NCI-H748 (cell line): ENCODE data around the gene NAP1L1.
"Not testable (repeated sequence)": the region's sequence is repeated elsewhere in the genome, so short reads cannot be mapped to it uniquely, and the experiment has no call there.

Source experiments
- DNase-seq: peaks from one replicate; lab custom pipeline; 2025; ENCODE audit not compliant: unreplicated experiment; lab: John Stamatoyannopoulos, UW

Gene NAP1L1

DNA sequence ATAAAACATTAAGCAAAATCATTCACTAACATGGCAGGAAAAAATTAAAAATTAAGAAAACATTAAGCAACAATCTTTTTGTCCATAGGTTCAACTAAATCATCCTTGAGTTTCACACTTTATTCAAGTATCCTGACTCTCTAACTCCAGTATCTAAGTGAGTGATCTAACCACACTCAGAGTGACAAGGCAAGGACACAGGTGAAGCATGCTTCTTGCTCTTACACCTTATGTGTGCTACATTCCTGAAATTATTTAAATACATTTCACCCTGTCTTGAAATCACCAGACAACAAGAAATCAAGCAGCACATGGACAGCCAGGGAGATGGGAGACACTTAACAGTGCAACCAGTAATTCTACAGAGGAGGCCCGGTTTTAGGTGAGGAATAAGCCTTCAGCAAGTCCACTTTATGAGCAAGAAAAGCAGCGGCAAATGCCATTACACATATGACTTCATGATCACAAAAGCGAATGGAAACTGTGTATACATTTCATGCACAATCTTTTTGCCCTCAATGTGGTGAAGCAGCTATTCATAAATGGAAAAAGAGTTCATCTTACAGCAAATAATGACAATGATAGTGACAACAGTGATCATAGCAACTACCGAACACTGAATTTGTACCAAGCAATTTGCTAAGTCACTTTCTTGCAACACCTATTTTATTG lies 90.3 kb downstream of the NAP1L1 start:
- DNase-seq = no peak

DNA sequence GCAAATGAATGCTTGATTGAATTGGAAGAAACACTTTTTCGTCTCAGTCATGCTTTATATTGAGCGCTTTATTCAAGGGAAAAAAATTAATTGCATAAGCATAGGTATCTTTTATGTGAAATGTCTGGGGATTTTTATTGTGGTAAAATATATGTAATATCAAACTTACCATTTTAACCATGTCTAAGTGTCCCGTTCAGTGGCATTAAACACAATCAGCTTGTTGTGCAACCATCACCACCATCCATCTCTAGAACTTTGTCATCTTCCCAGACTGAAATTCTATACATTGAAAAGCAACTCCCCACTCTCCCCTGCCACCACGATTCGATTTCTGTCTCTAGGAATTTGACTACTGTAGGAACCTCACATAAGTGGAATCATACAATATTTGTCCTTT lies 92.7 kb downstream of the NAP1L1 start:
- no peak for DNase-seq

DNA sequence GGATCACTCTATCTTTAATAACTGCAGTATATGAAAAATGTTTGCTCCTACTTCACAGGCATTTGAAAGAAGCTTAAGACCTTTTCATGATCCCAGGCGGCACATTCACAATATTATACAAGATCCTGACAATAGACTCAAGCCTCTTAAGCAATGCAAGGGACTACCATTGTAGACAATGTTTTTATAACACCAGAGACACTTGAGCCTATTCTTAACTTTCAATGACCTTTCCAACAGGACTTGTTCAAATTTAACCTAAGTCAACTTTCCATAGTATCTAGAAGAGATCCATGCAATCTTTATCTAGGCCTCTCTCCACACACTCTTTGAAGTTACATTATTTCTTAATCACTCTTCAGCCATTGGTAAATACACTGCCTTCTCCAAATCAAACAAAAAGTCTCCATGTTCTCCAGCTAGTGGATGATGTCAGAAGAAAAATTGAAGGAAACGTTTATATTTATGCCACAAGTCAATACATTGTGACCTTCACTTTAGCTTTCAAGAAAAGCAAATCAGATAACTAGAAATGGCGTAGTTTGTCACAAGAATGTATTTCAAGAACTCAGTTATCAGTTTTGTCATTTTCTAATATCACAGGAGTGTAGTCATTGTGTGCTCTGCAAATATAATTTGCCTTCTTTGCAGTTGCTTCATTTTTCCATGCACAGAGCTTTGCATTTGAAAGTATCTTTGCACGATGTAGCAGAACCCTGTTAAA lies 94.1 kb downstream of the NAP1L1 start:
- DNase-seq = no peak

DNA sequence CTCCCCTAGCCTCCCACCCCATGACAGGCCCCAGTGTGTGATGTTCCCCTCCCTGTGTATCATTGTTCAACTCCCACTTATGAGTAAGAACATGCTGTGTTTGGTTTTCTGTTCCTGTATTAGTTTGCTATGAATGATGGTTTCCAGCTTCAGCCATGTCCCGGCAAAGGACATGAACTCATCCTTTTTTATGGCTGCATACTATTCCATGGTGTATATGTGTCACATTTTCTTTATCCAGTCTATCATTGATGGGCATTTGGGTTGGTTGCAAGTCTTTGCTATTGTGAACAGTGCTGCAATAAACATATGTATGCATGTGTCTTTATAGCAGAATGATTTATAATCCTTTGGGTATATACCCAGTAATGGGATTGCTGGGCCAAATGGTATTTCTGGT lies 96.8 kb downstream of the NAP1L1 start:
- not testable (repeated sequence) for DNase-seq
